ENCODE results near the gene LINC01488. TPM values are rescaled to one million over a fixed set of nuclear protein-coding genes. Genes with fewer than 3 reads are reported as not detected.

Gene LINC01488
- total and polyA plus RNA-seq, 2 donors from 2014 or later = not detected

GRCh38 chr11:69437001-69437875, 44.2 kb upstream of the LINC01488 start:
- H3K9ac ChIP-seq (ENCODE audit: low read length in 3 of 3) = no peak overlapping the region
- intact Hi-C loops (cut with DNase I) = no loop called here
- H3K4me1 ChIP-seq (ENCODE audit: control insufficient read depth in 2 of 3, insufficient read depth in 2 of 3, low read depth in 1 of 3, low read length in 3 of 3) = peaks cover 0 to 12% (median 10%) of the 10 kb centered on the region in 3 donors
- no peak for FAIRE-seq
- no peak for TF ChIP-seq CTCF (IDR thresholded peaks at IDR 0.05; ENCODE audit: borderline replicate concordance, extremely low read depth, insufficient read depth)
- peak; percentile 63 to 87 (median 82) for DNase-seq
- H3K27me3 ChIP-seq (ENCODE audit: control insufficient read depth, insufficient read depth, low read length) = no peaks in the 10 kb centered on the region
- no peak overlapping the region for H3K27ac ChIP-seq (ENCODE audit: low read depth in 2 of 2, low read length in 2 of 2)
- H3K9me3 ChIP-seq (ENCODE audit: control insufficient read depth in 2 of 3, insufficient read depth in 1 of 3, low read length in 3 of 3) = no peaks in the 10 kb centered on the region
- no peak overlapping the region for H3K4me3 ChIP-seq (ENCODE audit: low read length in 3 of 3)
- no peaks in the 10 kb centered on the region for H3K36me3 ChIP-seq (ENCODE audit: control insufficient read depth in 2 of 3, insufficient read depth in 3 of 3, low read length in 3 of 3)

- H3K27me3 ChIP-seq (ENCODE audit: control insufficient read depth, insufficient read depth, low read length) = no peaks in the 10 kb centered on the region
- no peaks in the 10 kb centered on the region for H3K36me3 ChIP-seq (ENCODE audit: control insufficient read depth in 2 of 3, insufficient read depth in 3 of 3, low read length in 3 of 3)
- FAIRE-seq (no peak), DNase-seq (peak in 1 of 5 donors; percentile 52)
- no peak overlapping the region for H3K4me3 ChIP-seq (ENCODE audit: low read length in 3 of 3)
- peaks cover 0 to 14% (median 12%) of the 10 kb centered on the region in 3 donors for H3K4me1 ChIP-seq (ENCODE audit: control insufficient read depth in 2 of 3, insufficient read depth in 2 of 3, low read depth in 1 of 3, low read length in 3 of 3)
- no peak overlapping the region for H3K9ac ChIP-seq (ENCODE audit: low read length in 3 of 3)
- H3K9me3 ChIP-seq (ENCODE audit: control insufficient read depth in 2 of 3, insufficient read depth in 1 of 3, low read length in 3 of 3) = no peaks in the 10 kb centered on the region
- intact Hi-C loops (cut with DNase I) = no loop called here
- H3K27ac ChIP-seq (ENCODE audit: low read depth in 2 of 2, low read length in 2 of 2) = no peak overlapping the region
- TF ChIP-seq CTCF (IDR thresholded peaks at IDR 0.05; ENCODE audit: borderline replicate concordance, extremely low read depth, insufficient read depth) = no peak
Measured at GRCh38 chr11:69437876-69438205, 43.6 kb upstream of the LINC01488 start.

GRCh38 chr11:69438286-69438920, 43.1 kb upstream of the LINC01488 start:
- intact Hi-C loops (cut with DNase I) = no loop called here

More at GRCh38 chr11:69438286-69438920, 43.1 kb upstream of the LINC01488 start:
- DNase-seq = no peak
- FAIRE-seq = no peak
- Histone ChIP-seq H3K4me3 (ENCODE audit: low read length in 3 of 3) (no peak overlapping the region), H3K9me3 (ENCODE audit: control insufficient read depth in 2 of 3, insufficient read depth in 1 of 3, low read length in 3 of 3) (no peaks in the 10 kb centered on the region), H3K27me3 (ENCODE audit: control insufficient read depth, insufficient read depth, low read length) (no peaks in the 10 kb centered on the region), H3K36me3 (ENCODE audit: control insufficient read depth in 2 of 3, insufficient read depth in 3 of 3, low read length in 3 of 3) (no peaks in the 10 kb centered on the region), H3K27ac (ENCODE audit: low read depth in 2 of 2, low read length in 2 of 2) (no peak overlapping the region), H3K4me1 (ENCODE audit: control insufficient read depth in 2 of 3, insufficient read depth in 2 of 3, low read depth in 1 of 3, low read length in 3 of 3) (peaks cover 0 to 18% (median 12%) of the 10 kb centered on the region in 3 donors), H3K9ac (ENCODE audit: low read length in 3 of 3) (no peak overlapping the region)
- no peak for TF ChIP-seq CTCF (IDR thresholded peaks at IDR 0.05; ENCODE audit: borderline replicate concordance, extremely low read depth, insufficient read depth)
